Measurements from ENCODE around the gene SYTL1. TPM values are rescaled to one million over a fixed set of nuclear protein-coding genes. Genes with fewer than 3 reads are reported as not detected.

Gene SYTL1
- polyA plus RNA-seq, 1 of the 3 experiments (the other 2 are of a cell fraction): 3.0 TPM

GRCh38 chr1:27314737-27315136 lies 27.1 kb upstream of the SYTL1 start:
- Histone ChIP-seq H3K4me1 (ENCODE audit: control insufficient read depth in 1 of 2, insufficient read depth in 2 of 2, low read depth in 1 of 2, low read length in 1 of 2) (peaks cover 6 to 15% of the 10 kb centered on the region in 2 experiments; a peak in 2 of 4 replicates), H3K9me3 (no peaks in the 10 kb centered on the region), H3K79me2 (ENCODE audit: insufficient read depth) (no peaks in the 10 kb centered on the region), H4K20me1 (ENCODE audit: insufficient read depth) (no peaks in the 10 kb centered on the region), H3K27ac (ENCODE audit: low read depth in 2 of 2, low read length in 1 of 2) (no peak overlapping the region), H2AFZ (ENCODE audit: low read depth) (no peak overlapping the region), H3K36me3 (replicated peaks in 1 of 2; ENCODE audit: control insufficient read depth in 1 of 2, insufficient read depth in 2 of 2, low read length in 1 of 2) (no peaks in the 10 kb centered on the region), H3K9ac (no peak overlapping the region), H3K27me3 (ENCODE audit: insufficient read depth) (no peaks in the 10 kb centered on the region), H3K4me2 (no peak overlapping the region), H3F3A (replicated peaks; ENCODE audit: insufficient read depth) (peaks cover 7% of the 10 kb centered on the region), H3K4me3 (ENCODE audit: low read depth in 2 of 2, low read length in 1 of 2) (no peak overlapping the region), H3K9me2 (no peaks in the 10 kb centered on the region)
- POLR2A ChIA-PET: interaction anchor here (0.6 to 0.9 kb wide), 2 partner anchors 77 to 160 kb away, joined by 6 to 7 read pairs; partner anchors contain the start of gene SLC9A1
- WGBS (ENCODE audit: low lambda C conversion rate): 100% methylated on average over 2 of the region's 2 CpGs
- DNase-seq: peak; percentile 67
- CTCF ChIA-PET: interaction anchor here (1.5 to 23.3 kb wide), 3 partner anchors 15 to 76 kb away, joined by 11 to 731 read pairs (median 185); partner anchors contain the start of genes CD164L2 and GPR3
- TF ChIP-seq GATA2 (CRISPR knock-in tag; IDR thresholded peaks at IDR 0.05): peak; percentile 73
- no peak for TF ChIP-seq MAX (IDR thresholded peaks at IDR 0.05; ENCODE audit: low read depth)

GRCh38 chr1:27316860-27317259 lies 25.0 kb upstream of the SYTL1 start:
- Histone ChIP-seq H3K4me2 (no peak overlapping the region), H3K9me2 (no peaks in the 10 kb centered on the region), H3K4me1 (ENCODE audit: control insufficient read depth in 1 of 2, insufficient read depth in 2 of 2, low read depth in 1 of 2, low read length in 1 of 2) (peaks cover 6 to 15% of the 10 kb centered on the region in 2 experiments; a peak in 2 of 4 replicates), H3F3A (replicated peaks; ENCODE audit: insufficient read depth) (peaks cover 7% of the 10 kb centered on the region), H3K79me2 (ENCODE audit: insufficient read depth) (no peaks in the 10 kb centered on the region), H3K27ac (ENCODE audit: low read depth in 2 of 2, low read length in 1 of 2) (no peak overlapping the region), H2AFZ (ENCODE audit: low read depth) (no peak overlapping the region), H3K36me3 (replicated peaks in 1 of 2; ENCODE audit: control insufficient read depth in 1 of 2, insufficient read depth in 2 of 2, low read length in 1 of 2) (no peaks in the 10 kb centered on the region), H3K27me3 (ENCODE audit: insufficient read depth) (no peaks in the 10 kb centered on the region), H3K4me3 (ENCODE audit: low read depth in 2 of 2, low read length in 1 of 2) (no peak overlapping the region), H3K9ac (no peak overlapping the region), H3K9me3 (no peaks in the 10 kb centered on the region), H4K20me1 (ENCODE audit: insufficient read depth) (no peaks in the 10 kb centered on the region)
- ChIA-PET CTCF (interaction anchor here (1.1 to 17.1 kb wide), 6 partner anchors 10 to 79 kb away, joined by 3 to 185 read pairs (median 4); no protein-coding TSS in a partner anchor), POLR2A (no interaction called here)
- TF ChIP-seq USF1 (IDR thresholded peaks at IDR 0.05; ENCODE audit: borderline replicate concordance, low read depth) (no peak), JUND (IDR thresholded peaks at IDR 0.05) (no peak), CTCF (IDR thresholded peaks at IDR 0.05) (no peak), MAX (IDR thresholded peaks at IDR 0.05; ENCODE audit: low read depth) (no peak), RAD21 (IDR thresholded peaks at IDR 0.05; ENCODE audit: low read length) (no peak), TEAD4 (IDR thresholded peaks at IDR 0.05; ENCODE audit: borderline replicate concordance, insufficient read depth) (no peak), TAF1 (IDR thresholded peaks at IDR 0.05; ENCODE audit: borderline replicate concordance, low read depth, low read length) (no peak), PBX3 (IDR thresholded peaks at IDR 0.05) (no peak), POLR2AphosphoS5 (IDR thresholded peaks at IDR 0.05; ENCODE audit: low read depth, low read length) (no peak), FOXJ3 (CRISPR knock-in tag; IDR thresholded peaks at IDR 0.05) (no peak), YY1 (IDR thresholded peaks at IDR 0.05; ENCODE audit: low read depth) (no peak), USF2 (IDR thresholded peaks at IDR 0.05; ENCODE audit: borderline replicate concordance, low read depth, low read length) (no peak), TCF12 (IDR thresholded peaks at IDR 0.05) (no peak)
- WGBS (ENCODE audit: low lambda C conversion rate): 92% methylated on average over 5 of the region's 5 CpGs
- DNase-seq: no peak
